ENCODE results near the gene PPP1CA.

Gene PPP1CA

GRCh38 chr11:67401495-67402191, at the start of gene PPP1CA:
Gene PPP1CA, minus strand, starts transcription at chr11:67401858. Its CDS starts 76 bp downstream, at chr11:67401782.
- peak; percentile 96 for DNase-seq

- no peak for DNase-seq
Measured at GRCh38 chr11:67450796-67451657, 49.4 kb upstream of the PPP1CA start.

GRCh38 chr11:67449116-67449844, 47.6 kb upstream of the PPP1CA start:
- DNase-seq, result no peak

GRCh38 chr11:67448220-67448609, 46.6 kb upstream of the PPP1CA start:
- no peak for DNase-seq

- DNase-seq, result no peak
Measured at GRCh38 chr11:67445515-67445914, 43.9 kb upstream of the PPP1CA start.

- DNase-seq, result no peak
Measured at GRCh38 chr11:67442504-67443404, 41.1 kb upstream of the PPP1CA start.

GRCh38 chr11:67441731-67442351, 40.2 kb upstream of the PPP1CA start:
- no peak for DNase-seq

GRCh38 chr11:67441098-67441563, 39.5 kb upstream of the PPP1CA start:
- no peak for DNase-seq

GRCh38 chr11:67440229-67441097, 38.8 kb upstream of the PPP1CA start:
- DNase-seq, result peak; percentile 71

- peak; percentile 77 for DNase-seq
Measured at GRCh38 chr11:67439321-67440228, 37.9 kb upstream of the PPP1CA start.

GRCh38 chr11:67438158-67438902, 36.7 kb upstream of the PPP1CA start:
- DNase-seq, result peak; percentile 92

GRCh38 chr11:67437809-67438157, 36.1 kb upstream of the PPP1CA start:
- DNase-seq, result no peak

- peak; percentile 91 for DNase-seq
Measured at GRCh38 chr11:67437082-67437808, 35.6 kb upstream of the PPP1CA start, which contains the start of gene PTPRCAP. Gene PTPRCAP, minus strand, starts transcription at chr11:67437682. Its CDS starts 63 bp downstream, at chr11:67437619.

GRCh38 chr11:67436459-67437081, 34.9 kb upstream of the PPP1CA start:
- peak; percentile 87 for DNase-seq

- DNase-seq, result no peak
Measured at GRCh38 chr11:67435727-67436458, 34.2 kb upstream of the PPP1CA start.

GRCh38 chr11:67435031-67435726, 33.5 kb upstream of the PPP1CA start:
- DNase-seq, result peak; percentile 75

Data from activated effector memory CD4-positive, alpha-beta T cell treated with anti-CD3 and anti-CD28 coated beads, Interleukin-2, amount 50 U/mL, for 16 hours (primary cell).